Measurements from ENCODE around the gene PLCZ1.
"Not testable (repeated sequence)": the region's sequence is repeated elsewhere in the genome, so short reads cannot be mapped to it uniquely, and the experiment has no call there.

PLCZ1 gene

DNA sequence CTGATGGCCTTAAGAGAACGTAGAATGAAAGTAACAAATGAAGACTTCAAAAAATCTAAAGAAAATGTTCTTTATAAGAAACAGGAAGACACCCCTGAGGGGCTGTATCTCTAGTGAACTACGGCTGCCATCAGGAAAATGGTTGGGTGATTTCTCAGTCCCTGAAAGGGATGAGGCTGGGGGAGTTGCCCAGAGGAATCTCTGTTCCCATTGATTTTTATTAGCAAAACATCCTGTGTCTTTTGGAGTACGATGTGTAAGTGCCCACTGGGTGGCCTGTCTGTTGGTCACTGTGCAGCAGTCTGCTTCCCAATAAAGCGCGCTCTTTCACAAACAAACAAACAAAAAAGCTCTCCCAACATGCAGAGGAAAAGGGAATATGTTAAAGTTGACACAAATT is 43.8 kb downstream of the PLCZ1 start:
- not testable (repeated sequence) for H3K36me3 ChIP-seq (ENCODE audit: control insufficient read depth, insufficient read depth, low read length); H3K27me3 ChIP-seq (ENCODE audit: control insufficient read depth, insufficient read depth, low read length); H3K4me1 ChIP-seq (ENCODE audit: control insufficient read depth, insufficient read depth, low read length); H3K9ac ChIP-seq (ENCODE audit: low read length); H3K27ac ChIP-seq (ENCODE audit: low read depth, low read length); H3K4me3 ChIP-seq (ENCODE audit: low read length)

GRCh38 chr12:18690653-18691052 is 47.2 kb downstream of the PLCZ1 start:
- no peaks in the 10 kb centered on the region for H3K36me3 ChIP-seq (ENCODE audit: control insufficient read depth, insufficient read depth, low read length)
- H3K9ac ChIP-seq (ENCODE audit: low read length) = no peak overlapping the region
- H3K27ac ChIP-seq (ENCODE audit: low read depth, low read length) = no peak overlapping the region
- H3K4me3 ChIP-seq (ENCODE audit: low read length) = no peak overlapping the region
- no peaks in the 10 kb centered on the region for H3K27me3 ChIP-seq (ENCODE audit: control insufficient read depth, insufficient read depth, low read length)
- no peaks in the 10 kb centered on the region for H3K4me1 ChIP-seq (ENCODE audit: control insufficient read depth, insufficient read depth, low read length)

DNA sequence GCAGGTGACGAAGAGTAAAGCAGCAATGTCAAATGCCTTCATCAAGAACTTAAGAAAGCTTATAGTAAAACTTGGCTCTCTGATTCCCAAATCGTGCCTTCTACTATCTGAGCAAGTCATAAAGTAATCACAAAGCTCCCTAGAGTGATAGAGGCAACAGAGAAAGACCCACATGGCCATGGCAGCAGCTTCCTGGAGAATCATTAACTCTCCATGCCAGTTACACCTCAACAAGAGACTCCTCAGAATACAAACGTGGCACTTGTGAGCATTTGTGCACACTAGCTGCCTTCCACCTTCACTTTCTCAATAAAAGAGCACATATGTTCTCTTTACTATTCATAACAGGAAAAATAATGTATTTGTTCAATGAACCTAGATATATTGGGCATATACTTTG is 48.0 kb downstream of the PLCZ1 start:
- Histone ChIP-seq H3K9ac (ENCODE audit: low read length) (no peak overlapping the region), H3K4me3 (ENCODE audit: low read length) (no peak overlapping the region), H3K27ac (ENCODE audit: low read depth, low read length) (no peak overlapping the region), H3K36me3 (ENCODE audit: control insufficient read depth, insufficient read depth, low read length) (no peaks in the 10 kb centered on the region), H3K27me3 (ENCODE audit: control insufficient read depth, insufficient read depth, low read length) (no peaks in the 10 kb centered on the region), H3K4me1 (ENCODE audit: control insufficient read depth, insufficient read depth, low read length) (no peaks in the 10 kb centered on the region)

DNA sequence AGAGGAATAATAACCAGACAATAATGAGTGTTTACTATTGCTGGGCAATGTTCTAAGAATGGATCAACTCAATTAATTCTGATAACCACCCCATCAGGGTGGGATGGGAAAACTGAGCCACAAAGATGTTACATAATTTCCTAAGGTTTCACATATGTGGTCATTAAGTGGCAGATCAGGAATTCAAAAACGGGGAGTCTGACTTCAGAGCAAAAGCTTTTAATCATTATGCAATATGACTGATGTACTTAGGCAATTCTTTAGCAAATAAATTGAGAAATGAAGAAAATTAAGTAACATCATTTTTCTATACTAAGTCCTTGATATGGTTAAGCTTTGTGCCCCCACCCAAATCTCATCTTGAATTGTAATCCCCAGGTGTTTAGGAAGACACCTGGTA is 53.4 kb downstream of the PLCZ1 start:
- Histone ChIP-seq H3K27me3 (ENCODE audit: control insufficient read depth, insufficient read depth, low read length) (no peaks in the 10 kb centered on the region), H3K9ac (ENCODE audit: low read length) (no peak overlapping the region), H3K4me1 (ENCODE audit: control insufficient read depth, insufficient read depth, low read length) (no peaks in the 10 kb centered on the region), H3K4me3 (ENCODE audit: low read length) (no peak overlapping the region), H3K36me3 (ENCODE audit: control insufficient read depth, insufficient read depth, low read length) (no peaks in the 10 kb centered on the region), H3K27ac (ENCODE audit: low read depth, low read length) (no peak overlapping the region)

GRCh38 chr12:18683327-18684013 is 54.3 kb downstream of the PLCZ1 start:
- Histone ChIP-seq H3K36me3 (ENCODE audit: control insufficient read depth, insufficient read depth, low read length) (no peaks in the 10 kb centered on the region), H3K27me3 (ENCODE audit: control insufficient read depth, insufficient read depth, low read length) (no peaks in the 10 kb centered on the region), H3K9ac (ENCODE audit: low read length) (no peak overlapping the region), H3K4me3 (ENCODE audit: low read length) (no peak overlapping the region), H3K27ac (ENCODE audit: low read depth, low read length) (no peak overlapping the region), H3K4me1 (ENCODE audit: control insufficient read depth, insufficient read depth, low read length) (no peaks in the 10 kb centered on the region)

- no peaks in the 10 kb centered on the region for H3K27me3 ChIP-seq (ENCODE audit: control insufficient read depth, insufficient read depth, low read length)
- no peak overlapping the region for H3K4me3 ChIP-seq (ENCODE audit: low read length)
- H3K27ac ChIP-seq (ENCODE audit: low read depth, low read length) = no peak overlapping the region
- H3K36me3 ChIP-seq (ENCODE audit: control insufficient read depth, insufficient read depth, low read length) = no peaks in the 10 kb centered on the region
- H3K4me1 ChIP-seq (ENCODE audit: control insufficient read depth, insufficient read depth, low read length) = no peaks in the 10 kb centered on the region
- no peak overlapping the region for H3K9ac ChIP-seq (ENCODE audit: low read length)
Measured at GRCh38 chr12:18681818-18682217, 56.0 kb downstream of the PLCZ1 start.

DNA sequence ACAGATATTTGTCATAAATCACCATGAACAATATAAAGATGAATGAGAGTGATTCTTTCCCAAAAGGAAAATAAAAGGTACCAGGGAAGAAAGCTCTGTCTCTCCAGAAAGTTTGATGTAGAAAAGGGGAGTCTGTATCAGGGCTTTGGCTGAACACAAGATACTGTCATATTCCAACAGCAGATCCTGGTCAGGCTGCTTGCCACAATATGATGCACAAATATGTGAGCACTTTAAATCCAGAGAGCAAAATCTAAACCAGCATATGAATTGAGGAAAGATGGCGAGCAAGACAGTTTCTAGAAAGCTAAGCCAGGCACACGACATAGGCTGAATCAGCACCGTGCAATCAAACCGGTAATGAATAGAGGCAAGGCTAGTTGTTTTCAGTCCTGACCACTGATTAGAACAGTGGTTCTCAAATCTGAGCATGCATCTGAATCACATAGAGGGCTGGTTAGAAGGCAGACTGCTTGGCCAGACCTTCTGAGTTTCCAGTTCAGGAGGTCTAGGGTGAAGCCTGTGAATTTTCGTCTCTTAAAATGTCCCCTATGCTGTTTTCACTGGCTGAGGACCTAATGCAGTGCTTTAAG is 60.7 kb downstream of the PLCZ1 start:
- H3K36me3 ChIP-seq (ENCODE audit: control insufficient read depth, insufficient read depth, low read length) = no peaks in the 10 kb centered on the region
- no peaks in the 10 kb centered on the region for H3K27me3 ChIP-seq (ENCODE audit: control insufficient read depth, insufficient read depth, low read length)
- H3K4me3 ChIP-seq (ENCODE audit: low read length) = no peak overlapping the region
- no peaks in the 10 kb centered on the region for H3K4me1 ChIP-seq (ENCODE audit: control insufficient read depth, insufficient read depth, low read length)
- no peak overlapping the region for H3K9ac ChIP-seq (ENCODE audit: low read length)
- no peak overlapping the region for H3K27ac ChIP-seq (ENCODE audit: low read depth, low read length)

DNA sequence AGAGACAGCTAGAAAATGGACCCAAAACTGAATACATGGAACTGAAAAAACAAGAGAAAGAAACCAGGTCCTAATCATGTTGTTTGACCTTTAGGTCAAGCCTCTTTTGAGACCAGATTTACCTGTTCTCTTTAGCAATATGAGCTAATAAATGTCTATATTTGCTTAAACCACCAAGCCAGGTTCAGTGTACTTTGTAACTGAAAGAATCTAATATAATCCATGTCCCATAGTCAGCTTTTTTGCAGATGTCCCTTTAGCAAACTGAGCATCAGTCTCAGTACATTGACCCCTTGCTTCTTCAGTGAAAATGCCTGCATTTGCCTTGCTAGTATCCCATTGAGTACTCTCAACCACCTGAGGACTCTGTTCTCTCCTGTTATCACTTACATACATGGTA is 61.7 kb downstream of the PLCZ1 start:
- H3K27ac ChIP-seq (ENCODE audit: low read depth, low read length) = no peak overlapping the region
- H3K4me1 ChIP-seq (ENCODE audit: control insufficient read depth, insufficient read depth, low read length) = no peaks in the 10 kb centered on the region
- H3K27me3 ChIP-seq (ENCODE audit: control insufficient read depth, insufficient read depth, low read length) = no peaks in the 10 kb centered on the region

DNA sequence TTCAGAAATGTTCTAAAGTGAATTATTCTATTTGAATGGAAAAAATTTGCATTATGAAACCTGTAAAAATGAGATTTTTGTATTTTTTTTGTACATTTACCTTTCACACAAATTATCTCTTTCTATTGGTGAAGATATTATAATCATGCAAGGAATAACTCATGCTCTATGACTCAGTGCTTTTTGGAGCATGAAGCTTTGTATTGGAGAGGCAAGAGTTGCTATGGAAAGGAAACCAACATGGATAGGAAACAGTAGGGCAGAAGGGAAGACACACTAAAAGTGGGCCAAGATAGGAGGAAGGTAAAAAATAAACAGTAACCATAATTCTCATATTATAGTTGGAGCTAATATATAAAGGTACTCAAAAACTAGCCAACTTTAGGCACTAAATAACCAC is 79.0 kb downstream of the PLCZ1 start:
- Histone ChIP-seq H3K27ac (ENCODE audit: low read depth, low read length) (no peak overlapping the region), H3K27me3 (ENCODE audit: control insufficient read depth, insufficient read depth, low read length) (no peaks in the 10 kb centered on the region), H3K4me3 (ENCODE audit: low read length) (no peak overlapping the region), H3K4me1 (ENCODE audit: control insufficient read depth, insufficient read depth, low read length) (no peaks in the 10 kb centered on the region), H3K36me3 (ENCODE audit: control insufficient read depth, insufficient read depth, low read length) (no peaks in the 10 kb centered on the region), H3K9ac (ENCODE audit: low read length) (no peak overlapping the region)

More for the DNA sequence above, 61.7 kb downstream of the PLCZ1 start:
- H3K4me3 ChIP-seq (ENCODE audit: low read length) = no peak overlapping the region
- H3K36me3 ChIP-seq (ENCODE audit: control insufficient read depth, insufficient read depth, low read length) = no peaks in the 10 kb centered on the region
- no peak overlapping the region for H3K9ac ChIP-seq (ENCODE audit: low read length)

DNA sequence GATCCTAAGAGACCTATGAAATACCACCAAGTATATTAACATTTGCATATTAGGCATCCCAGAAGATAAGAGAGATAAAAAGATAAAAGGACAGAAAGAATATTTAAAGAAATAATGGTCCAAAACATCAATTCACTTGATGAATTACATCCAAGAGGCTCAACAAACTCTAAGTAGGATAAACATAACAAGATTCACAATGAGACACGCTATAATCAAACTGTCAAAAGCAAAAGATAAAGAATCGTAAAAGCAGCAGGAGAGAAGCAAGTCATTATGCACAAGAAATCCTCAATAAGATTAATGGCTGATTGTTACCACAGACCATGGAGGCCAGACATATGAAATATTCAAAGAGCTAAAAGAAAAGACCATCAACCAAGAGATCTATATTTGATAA is 79.6 kb downstream of the PLCZ1 start:
- H3K9ac ChIP-seq (ENCODE audit: low read length) = no peak overlapping the region
- no peaks in the 10 kb centered on the region for H3K4me1 ChIP-seq (ENCODE audit: control insufficient read depth, insufficient read depth, low read length)
- no peaks in the 10 kb centered on the region for H3K36me3 ChIP-seq (ENCODE audit: control insufficient read depth, insufficient read depth, low read length)
- H3K27ac ChIP-seq (ENCODE audit: low read depth, low read length) = no peak overlapping the region
- H3K4me3 ChIP-seq (ENCODE audit: low read length) = no peak overlapping the region
- no peaks in the 10 kb centered on the region for H3K27me3 ChIP-seq (ENCODE audit: control insufficient read depth, insufficient read depth, low read length)

- no peaks in the 10 kb centered on the region for H3K36me3 ChIP-seq (ENCODE audit: control insufficient read depth, insufficient read depth, low read length)
- H3K4me3 ChIP-seq (ENCODE audit: low read length) = no peak overlapping the region
- no peak overlapping the region for H3K9ac ChIP-seq (ENCODE audit: low read length)
- H3K27ac ChIP-seq (ENCODE audit: low read depth, low read length) = no peak overlapping the region
- no peaks in the 10 kb centered on the region for H3K4me1 ChIP-seq (ENCODE audit: control insufficient read depth, insufficient read depth, low read length)
- H3K27me3 ChIP-seq (ENCODE audit: control insufficient read depth, insufficient read depth, low read length) = no peaks in the 10 kb centered on the region
Measured at GRCh38 chr12:18655351-18655750, 82.5 kb downstream of the PLCZ1 start.

- no peak overlapping the region for H3K9ac ChIP-seq (ENCODE audit: low read length)
- H3K36me3 ChIP-seq (ENCODE audit: control insufficient read depth, insufficient read depth, low read length) = no peaks in the 10 kb centered on the region
- H3K27ac ChIP-seq (ENCODE audit: low read depth, low read length) = no peak overlapping the region
- no peaks in the 10 kb centered on the region for H3K27me3 ChIP-seq (ENCODE audit: control insufficient read depth, insufficient read depth, low read length)
- H3K4me3 ChIP-seq (ENCODE audit: low read length) = no peak overlapping the region
- H3K4me1 ChIP-seq (ENCODE audit: control insufficient read depth, insufficient read depth, low read length) = no peaks in the 10 kb centered on the region
Measured at GRCh38 chr12:18653465-18653864, 84.3 kb downstream of the PLCZ1 start.

GRCh38 chr12:18652596-18652995 is 85.2 kb downstream of the PLCZ1 start:
- no peak overlapping the region for H3K9ac ChIP-seq (ENCODE audit: low read length)
- H3K36me3 ChIP-seq (ENCODE audit: control insufficient read depth, insufficient read depth, low read length) = no peaks in the 10 kb centered on the region

More at GRCh38 chr12:18652596-18652995, 85.2 kb downstream of the PLCZ1 start:
- Histone ChIP-seq H3K4me1 (ENCODE audit: control insufficient read depth, insufficient read depth, low read length) (no peaks in the 10 kb centered on the region), H3K27ac (ENCODE audit: low read depth, low read length) (no peak overlapping the region), H3K27me3 (ENCODE audit: control insufficient read depth, insufficient read depth, low read length) (no peaks in the 10 kb centered on the region), H3K4me3 (ENCODE audit: low read length) (no peak overlapping the region)
